Fibroblast of lung (primary cell): ENCODE data around the gene OPRD1. TPM values are rescaled to one million over a fixed set of nuclear protein-coding genes. Genes with fewer than 3 reads are reported as not detected.

ENCODE experiments used
- DNase-seq, 2 donors: peaks; one replicate each; pipeline versions ENCODE4 v3.0.0 to v3.0.0-alpha.2; 2010; ENCODE audit warnings: low read depth in 2 of 2
- H2AFZ ChIP-seq: 2 replicates; pipeline ENCODE4 v1.5.1; 2012; ENCODE audit warnings: low read length, control low read depth, inconsistent platforms
- H3K27ac ChIP-seq: 2 replicates; pipeline ENCODE4 v1.5.1; 2011; ENCODE audit warnings: low read length, control low read depth; ENCODE audit not compliant: insufficient read depth
- H3K27me3 ChIP-seq: 2 replicates; pipeline ENCODE4 v1.5.1; 2011; ENCODE audit warnings: mild to moderate bottlenecking, low read length; ENCODE audit not compliant: control insufficient read depth, insufficient read depth
- H3K36me3 ChIP-seq: 2 replicates; pipeline ENCODE4 v1.5.1; 2011; ENCODE audit warnings: low read length; ENCODE audit not compliant: control insufficient read depth, insufficient read depth
- H3K4me1 ChIP-seq: 2 replicates; pipeline ENCODE4 v1.5.1; 2011; ENCODE audit warnings: low read length; ENCODE audit not compliant: control insufficient read depth, insufficient read depth; ENCODE audit errors: extremely low read depth
- H3K4me2 ChIP-seq: 2 replicates; pipeline ENCODE4 v1.5.1; 2011; ENCODE audit warnings: low read length, control low read depth; ENCODE audit not compliant: insufficient read depth; ENCODE audit errors: extremely low read depth
- H3K4me3 ChIP-seq, 4 experiments: fragments of 200-600 bp in 1 of 4; sonication (generic) in 1 of 4; replicated peaks in 1 of 4; 2 replicates each; pipeline ENCODE4 v1.5.1; 2011 to 2016; ENCODE audit warnings: low read length in 4 of 4, low read depth in 3 of 4, mild to moderate bottlenecking in 3 of 4, control low read depth in 2 of 4, inconsistent platforms in 1 of 4, mixed read lengths in 1 of 4; ENCODE audit not compliant: insufficient read depth in 1 of 4; ENCODE audit errors: control extremely low read depth in 1 of 4
- H3K79me2 ChIP-seq: 2 replicates; pipeline ENCODE4 v1.5.1; 2012; ENCODE audit warnings: mild to moderate bottlenecking, low read length, inconsistent platforms; ENCODE audit not compliant: control insufficient read depth, insufficient read depth
- H3K9ac ChIP-seq: 2 replicates; pipeline ENCODE4 v1.5.1; 2011; ENCODE audit warnings: mild to moderate bottlenecking, low read length, control low read depth; ENCODE audit not compliant: insufficient read depth
- H3K9me3 ChIP-seq: 2 replicates; pipeline ENCODE4 v1.5.1; 2012; ENCODE audit warnings: low read depth, low read length; ENCODE audit not compliant: control insufficient read depth, insufficient read depth
- H4K20me1 ChIP-seq: 2 replicates; pipeline ENCODE4 v1.5.1; 2011; ENCODE audit warnings: low read length; ENCODE audit not compliant: control insufficient read depth, insufficient read depth; ENCODE audit errors: extremely low read depth
- EZH2 ChIP-seq: IDR thresholded peaks from 2 replicates; pipeline ENCODE4 v1.5.1; 2012; ENCODE audit warnings: low read length, control low read depth, mild to moderate bottlenecking; ENCODE audit errors: missing control alignments
- polyA plus RNA-seq, 2 donors: library from polyadenylated mRNA; depleted of rRNA in 1 of 2; stranded (reverse) in 1 of 2; unstranded in 1 of 2; fragments of >200 nt; gene quantifications; 2 replicates each; pipeline ENCODE4 v1.2.1, GENCODE V29; 2011 to 2012; ENCODE audit warnings: missing spikeins in 1 of 2
- total RNA-seq: library from RNA; depleted of rRNA; stranded (reverse); fragments of >200 nt; gene quantifications from 2 replicates; pipeline ENCODE4 v1.2.1, GENCODE V29; 2014
- TF ChIP-seq, protein P1 (sequence below), 2 donors: IDR thresholded peaks in 1 of 2; conservative IDR thresholded peaks in 1 of 2; 1 replicate in 1 of 2; 2 replicates in 1 of 2; pipeline ENCODE4 v1.5.1; 2011 to 2012; ENCODE audit warnings: low read length in 2 of 2, control low read depth in 1 of 2, inconsistent platforms in 1 of 2, low read depth in 1 of 2, mild to moderate bottlenecking in 1 of 2

OPRD1 gene
- total and polyA plus RNA-seq, 2 donors (not counting 1 experiment from before 2014, with no cell fraction given): under 0.01 to 0.01 TPM

DNA sequence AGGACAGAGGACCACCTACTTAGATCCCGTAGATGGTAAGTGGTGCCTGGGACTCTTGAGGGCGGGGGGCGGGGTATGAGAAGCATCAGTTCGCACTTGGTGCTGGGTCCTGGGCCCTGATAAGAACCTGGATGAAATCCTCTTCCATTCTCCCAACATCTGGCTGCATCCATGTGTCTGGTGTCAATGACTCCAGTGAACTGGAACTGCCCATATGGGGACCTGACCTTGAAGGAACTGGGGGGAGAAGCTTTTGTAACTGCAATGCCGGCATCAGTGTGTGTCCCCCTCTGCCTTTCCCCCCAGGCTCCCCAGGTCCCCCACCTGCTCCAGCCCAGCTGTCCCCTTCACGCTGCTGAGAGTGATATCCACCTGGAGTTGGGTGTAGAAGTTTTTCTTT is 52.7 kb downstream of the OPRD1 start:
- Histone ChIP-seq H3K4me1 (no peaks in the 10 kb centered on the region), H3K79me2 (no peaks in the 10 kb centered on the region), H3K9ac (no peak overlapping the region), H3K36me3 (no peaks in the 10 kb centered on the region), H3K9me3 (no peaks in the 10 kb centered on the region), H3K27ac (no peak overlapping the region), H4K20me1 (no peaks in the 10 kb centered on the region), H3K27me3 (peaks cover 12% of the 10 kb centered on the region), H3K4me2 (no peak overlapping the region), H2AFZ (no peak overlapping the region), H3K4me3 (no peak overlapping the region)
- no peak for DNase-seq
- no peak for TF ChIP-seq EZH2
- TF ChIP-seq, protein P1, sequence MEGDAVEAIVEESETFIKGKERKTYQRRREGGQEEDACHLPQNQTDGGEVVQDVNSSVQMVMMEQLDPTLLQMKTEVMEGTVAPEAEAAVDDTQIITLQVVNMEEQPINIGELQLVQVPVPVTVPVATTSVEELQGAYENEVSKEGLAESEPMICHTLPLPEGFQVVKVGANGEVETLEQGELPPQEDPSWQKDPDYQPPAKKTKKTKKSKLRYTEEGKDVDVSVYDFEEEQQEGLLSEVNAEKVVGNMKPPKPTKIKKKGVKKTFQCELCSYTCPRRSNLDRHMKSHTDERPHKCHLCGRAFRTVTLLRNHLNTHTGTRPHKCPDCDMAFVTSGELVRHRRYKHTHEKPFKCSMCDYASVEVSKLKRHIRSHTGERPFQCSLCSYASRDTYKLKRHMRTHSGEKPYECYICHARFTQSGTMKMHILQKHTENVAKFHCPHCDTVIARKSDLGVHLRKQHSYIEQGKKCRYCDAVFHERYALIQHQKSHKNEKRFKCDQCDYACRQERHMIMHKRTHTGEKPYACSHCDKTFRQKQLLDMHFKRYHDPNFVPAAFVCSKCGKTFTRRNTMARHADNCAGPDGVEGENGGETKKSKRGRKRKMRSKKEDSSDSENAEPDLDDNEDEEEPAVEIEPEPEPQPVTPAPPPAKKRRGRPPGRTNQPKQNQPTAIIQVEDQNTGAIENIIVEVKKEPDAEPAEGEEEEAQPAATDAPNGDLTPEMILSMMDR (conservative IDR thresholded peaks at IDR 0.05 in 1 of 2, IDR thresholded peaks at IDR 0.05 in 1 of 2; ENCODE audit: low read depth in 1 of 2, low read length in 2 of 2): no peak

DNA sequence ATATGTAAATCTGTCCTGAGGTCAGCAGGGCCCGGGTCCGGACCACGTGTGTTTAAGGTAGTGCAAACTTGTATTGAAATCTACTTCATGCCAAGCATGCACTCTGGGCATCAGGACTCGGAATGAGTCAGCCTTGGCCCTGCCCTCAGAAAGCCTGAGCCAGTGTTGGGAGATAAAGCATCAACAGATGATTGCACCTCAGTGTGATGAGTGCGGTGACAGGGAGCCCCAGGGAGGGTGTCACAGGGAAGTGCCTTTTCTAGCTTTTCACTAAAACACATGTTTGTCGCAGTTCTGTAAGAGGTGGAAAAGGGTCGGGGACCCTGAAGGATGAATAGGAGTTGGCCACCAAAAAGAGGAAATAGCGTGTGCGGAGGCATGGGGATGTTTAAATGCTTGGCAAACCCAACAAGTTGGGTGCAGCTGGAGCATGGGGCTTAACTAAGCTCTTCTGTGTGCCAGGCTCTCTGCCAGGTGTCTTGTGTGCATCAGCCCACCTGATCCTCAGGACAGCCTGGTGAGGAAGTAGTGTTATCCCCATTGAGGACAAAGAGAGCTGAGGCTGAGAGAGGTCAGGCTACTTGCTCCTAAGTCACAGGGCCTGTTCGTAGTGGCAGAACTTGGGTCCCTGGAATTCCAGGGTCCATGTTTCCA is 54.2 kb downstream of the OPRD1 start:
- TF ChIP-seq EZH2: no peak
- TF ChIP-seq, protein P1 (conservative IDR thresholded peaks at IDR 0.05 in 1 of 2, IDR thresholded peaks at IDR 0.05 in 1 of 2; ENCODE audit: low read depth in 1 of 2, low read length in 2 of 2): no peak
- no peaks in the 10 kb centered on the region for H3K36me3 ChIP-seq
- no peaks in the 10 kb centered on the region for H3K4me1 ChIP-seq
- H3K9ac ChIP-seq: no peak overlapping the region
- DNase-seq: no peak
- no peak overlapping the region for H3K4me3 ChIP-seq
- H3K9me3 ChIP-seq: no peaks in the 10 kb centered on the region
- H3K27ac ChIP-seq: no peak overlapping the region
- H3K27me3 ChIP-seq: peaks cover 12% of the 10 kb centered on the region
- no peaks in the 10 kb centered on the region for H4K20me1 ChIP-seq
- no peak overlapping the region for H2AFZ ChIP-seq
- H3K4me2 ChIP-seq: no peak overlapping the region
- H3K79me2 ChIP-seq: no peaks in the 10 kb centered on the region

DNA sequence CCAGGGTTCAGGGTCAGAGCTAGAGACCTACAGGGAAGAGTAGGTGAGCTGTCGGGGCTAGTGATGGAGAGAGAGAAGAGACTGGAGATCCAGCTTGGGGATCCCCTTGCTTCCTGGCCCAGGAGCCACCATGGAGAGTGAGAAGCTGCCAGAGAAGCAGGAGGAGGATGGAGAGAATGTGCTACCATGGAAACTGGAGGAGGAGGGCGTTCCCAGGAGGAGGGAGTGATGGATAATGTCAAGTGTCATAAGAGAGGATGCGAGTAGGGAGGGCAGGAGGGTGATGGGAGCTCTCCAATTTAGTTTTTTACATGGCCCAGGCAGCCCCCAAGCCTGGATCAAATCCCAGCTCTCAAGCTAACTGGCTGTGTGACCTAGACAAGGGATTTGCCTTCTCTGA is 55.9 kb downstream of the OPRD1 start:
- Histone ChIP-seq H4K20me1 (no peaks in the 10 kb centered on the region), H3K4me2 (no peak overlapping the region), H3K9ac (no peak overlapping the region), H3K27me3 (peaks cover 12% of the 10 kb centered on the region), H3K27ac (no peak overlapping the region), H2AFZ (no peak overlapping the region), H3K4me3 (no peak overlapping the region), H3K4me1 (no peaks in the 10 kb centered on the region), H3K36me3 (no peaks in the 10 kb centered on the region), H3K9me3 (no peaks in the 10 kb centered on the region), H3K79me2 (no peaks in the 10 kb centered on the region)
- DNase-seq: no peak
- TF ChIP-seq, protein P1 (conservative IDR thresholded peaks at IDR 0.05 in 1 of 2, IDR thresholded peaks at IDR 0.05 in 1 of 2; ENCODE audit: low read depth in 1 of 2, low read length in 2 of 2): no peak
- no peak for TF ChIP-seq EZH2
